SK-N-SH treated with all-trans-retinoic acid at 6 μM for 48 hours (cell line): ENCODE measurements around the gene PRSS3.

Experiments
- ESRRG ChIP-seq: fragments of 250-450 bp; sonication (Bioruptor Pico); IDR thresholded peaks from 2 replicates; pipeline ENCODE4 v1.6.1; 2021; ENCODE audit warnings: mild to moderate bottlenecking
- ISL1 ChIP-seq: fragments of 250-450 bp; sonication (Bioruptor Pico); IDR thresholded peaks from 2 replicates; pipeline ENCODE4 v2.1.2; 2022; ENCODE audit warnings: mild to moderate bottlenecking, moderate library complexity
- RARB ChIP-seq: fragments of 250-450 bp; sonication (Bioruptor Pico); IDR thresholded peaks from 2 replicates; pipeline ENCODE4 v1.8.0; 2021; ENCODE audit warnings: mild to moderate bottlenecking, moderate library complexity
- TOX ChIP-seq: fragments of 250-450 bp; sonication (Bioruptor Pico); IDR thresholded peaks from 2 replicates; pipeline ENCODE4 v1.8.0; 2021; ENCODE audit warnings: mild to moderate bottlenecking, moderate library complexity, borderline replicate concordance
- ZFP3 ChIP-seq: fragments of 250-450 bp; sonication (Bioruptor Pico); IDR thresholded peaks from 2 replicates; pipeline ENCODE4 v1.5.0; 2020; ENCODE audit warnings: mild to moderate bottlenecking, moderate library complexity
- ZFP30 ChIP-seq: fragments of 450-650 bp; formaldehyde crosslinking; IDR thresholded peaks from 2 replicates; pipeline ENCODE4 v1.5.0; 2022; ENCODE audit warnings: mild to moderate bottlenecking, moderate library complexity
- TF ChIP-seq, protein P1 (sequence below): fragments of 250-450 bp; sonication (Bioruptor Pico); IDR thresholded peaks from 2 replicates; pipeline ENCODE4 v1.5.1; 2020; ENCODE audit warnings: low read depth, mild to moderate bottlenecking, moderate library complexity
- TF ChIP-seq, protein P2 (sequence below): fragments of 250-450 bp; sonication (Bioruptor Pico); IDR thresholded peaks from 2 replicates; pipeline ENCODE4 v1.8.0; 2021; ENCODE audit warnings: low read depth, mild to moderate bottlenecking, moderate library complexity, borderline replicate concordance

DNA sequence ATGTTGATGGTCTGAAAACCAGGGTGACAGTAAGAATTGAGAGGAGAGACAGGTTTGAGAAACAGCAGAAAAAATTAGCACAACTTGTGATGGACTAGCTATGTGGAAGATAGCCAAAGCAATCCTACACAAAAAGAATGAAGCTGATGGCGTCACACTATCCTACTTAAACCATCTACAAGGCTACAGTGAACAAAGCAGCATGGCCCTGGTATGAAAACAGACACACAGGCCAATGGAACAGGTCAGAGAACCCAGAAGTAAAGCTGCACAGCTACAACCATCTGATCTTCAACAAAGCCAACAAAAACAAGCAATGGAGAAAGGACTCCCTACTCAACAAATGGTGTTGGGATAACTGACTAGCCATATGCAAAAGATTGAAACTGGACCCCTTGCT, 14.1 kb downstream of the PRSS3 start:
- TF ChIP-seq ZFP30 (CRISPR knock-in tag), result no peak
- TF ChIP-seq RARB, result no peak
- no peak for TF ChIP-seq TOX
- TF ChIP-seq ZFP3 (CRISPR knock-in tag), result no peak
- no peak for TF ChIP-seq ESRRG
- TF ChIP-seq, protein P1, sequence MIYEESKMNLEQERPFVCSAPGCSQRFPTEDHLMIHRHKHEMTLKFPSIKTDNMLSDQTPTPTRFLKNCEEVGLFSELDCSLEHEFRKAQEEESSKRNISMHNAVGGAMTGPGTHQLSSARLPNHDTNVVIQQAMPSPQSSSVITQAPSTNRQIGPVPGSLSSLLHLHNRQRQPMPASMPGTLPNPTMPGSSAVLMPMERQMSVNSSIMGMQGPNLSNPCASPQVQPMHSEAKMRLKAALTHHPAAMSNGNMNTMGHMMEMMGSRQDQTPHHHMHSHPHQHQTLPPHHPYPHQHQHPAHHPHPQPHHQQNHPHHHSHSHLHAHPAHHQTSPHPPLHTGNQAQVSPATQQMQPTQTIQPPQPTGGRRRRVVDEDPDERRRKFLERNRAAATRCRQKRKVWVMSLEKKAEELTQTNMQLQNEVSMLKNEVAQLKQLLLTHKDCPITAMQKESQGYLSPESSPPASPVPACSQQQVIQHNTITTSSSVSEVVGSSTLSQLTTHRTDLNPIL (CRISPR knock-in tag), result no peak
- TF ChIP-seq, protein P2, sequence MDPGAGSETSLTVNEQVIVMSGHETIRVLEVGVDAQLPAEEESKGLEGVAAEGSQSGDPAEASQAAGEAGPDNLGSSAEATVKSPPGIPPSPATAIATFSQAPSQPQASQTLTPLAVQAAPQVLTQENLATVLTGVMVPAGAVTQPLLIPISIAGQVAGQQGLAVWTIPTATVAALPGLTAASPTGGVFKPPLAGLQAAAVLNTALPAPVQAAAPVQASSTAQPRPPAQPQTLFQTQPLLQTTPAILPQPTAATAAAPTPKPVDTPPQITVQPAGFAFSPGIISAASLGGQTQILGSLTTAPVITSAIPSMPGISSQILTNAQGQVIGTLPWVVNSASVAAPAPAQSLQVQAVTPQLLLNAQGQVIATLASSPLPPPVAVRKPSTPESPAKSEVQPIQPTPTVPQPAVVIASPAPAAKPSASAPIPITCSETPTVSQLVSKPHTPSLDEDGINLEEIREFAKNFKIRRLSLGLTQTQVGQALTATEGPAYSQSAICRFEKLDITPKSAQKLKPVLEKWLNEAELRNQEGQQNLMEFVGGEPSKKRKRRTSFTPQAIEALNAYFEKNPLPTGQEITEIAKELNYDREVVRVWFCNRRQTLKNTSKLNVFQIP (CRISPR knock-in tag), result no peak
- no peak for TF ChIP-seq ISL1 (CRISPR knock-in tag)
